Neural progenitor cell (in vitro differentiated cells): Measurements from ENCODE around the gene CPXM1. TPM values are rescaled to one million over a fixed set of nuclear protein-coding genes. Genes with fewer than 3 reads are reported as not detected.

Experiments used
- DNase-seq: peaks from one replicate; pipeline ENCODE4 v3.0.0-alpha.2; 2016; ENCODE audit warnings: low spot score
- H2AFZ ChIP-seq: fragments of 200-600 bp; sonication (generic); replicated peaks from 2 replicates; pipeline ENCODE4 v1.6.1; 2016; ENCODE audit warnings: antibody characterized with exemption
- H3F3A ChIP-seq: fragments of 200-600 bp; sonication (generic); 2 replicates; pipeline ENCODE4 v1.6.1; 2016; ENCODE audit warnings: antibody characterized with exemption, low read depth
- H3K27ac ChIP-seq: fragments of 200-600 bp; sonication (generic); 2 replicates; pipeline ENCODE4 v1.5.1; 2016; ENCODE audit warnings: mild to moderate bottlenecking
- H3K27me3 ChIP-seq: fragments of 200-600 bp; sonication (generic); 2 replicates; pipeline ENCODE4 v1.6.1; 2016; ENCODE audit warnings: mild to moderate bottlenecking, moderate library complexity
- H3K36me3 ChIP-seq: fragments of 200-600 bp; sonication (generic); 2 replicates; pipeline ENCODE4 v1.5.1; 2016
- H3K4me1 ChIP-seq: fragments of 200-600 bp; sonication (generic); 2 replicates; pipeline ENCODE4 v1.6.1; 2016; ENCODE audit warnings: mixed run types
- H3K4me2 ChIP-seq: fragments of 200-600 bp; sonication (generic); 2 replicates; pipeline ENCODE4 v1.6.1; 2016
- H3K4me3 ChIP-seq: fragments of 200-600 bp; sonication (generic); 2 replicates; pipeline ENCODE4 v1.5.1; 2016
- H3K79me2 ChIP-seq: fragments of 200-600 bp; sonication (generic); 2 replicates; pipeline ENCODE4 v1.6.1; 2016; ENCODE audit warnings: low read depth
- H3K9ac ChIP-seq: fragments of 200-600 bp; sonication (generic); 2 replicates; pipeline ENCODE4 v1.6.1; 2016
- H3K9me3 ChIP-seq: fragments of 200-600 bp; sonication (generic); 2 replicates; pipeline ENCODE4 v1.5.1; 2016; ENCODE audit warnings: low read depth
- H4K20me1 ChIP-seq: fragments of 200-600 bp; sonication (generic); 2 replicates; pipeline ENCODE4 v1.6.1; 2016; ENCODE audit warnings: low read depth
- H3K27ac Mint-ChIP-seq: 3 replicates; pipeline ENCODE4 v1.8.0; 2021; ENCODE audit warnings: mixed read lengths
- H3K27me3 Mint-ChIP-seq: 2 replicates; pipeline ENCODE4 v1.8.0; 2022; ENCODE audit warnings: low read depth, mild to moderate bottlenecking, inconsistent platforms, moderate library complexity, mixed read lengths; ENCODE audit not compliant: insufficient read depth
- H3K36me3 Mint-ChIP-seq: 3 replicates; pipeline ENCODE4 v1.8.0; 2021; ENCODE audit warnings: mixed read lengths
- H3K4me1 Mint-ChIP-seq: 3 replicates; pipeline ENCODE4 v1.8.0; 2021; ENCODE audit warnings: mixed read lengths
- H3K4me3 Mint-ChIP-seq: 3 replicates; pipeline ENCODE4 v1.8.0; 2021; ENCODE audit warnings: mild to moderate bottlenecking, moderate library complexity, mixed read lengths
- H3K9me3 Mint-ChIP-seq: 3 replicates; pipeline ENCODE4 v1.8.0; 2020; ENCODE audit warnings: mixed read lengths
- CTCF ChIP-seq: fragments of 200-600 bp; sonication (generic); IDR thresholded peaks from 2 replicates; pipeline ENCODE4 v1.5.1; 2017; ENCODE audit warnings: antibody characterized with exemption, mild to moderate bottlenecking
- EZH2 ChIP-seq: fragments of 200-600 bp; sonication (generic); IDR thresholded peaks from 2 replicates; pipeline ENCODE4 v1.6.1; 2017; ENCODE audit warnings: antibody characterized with exemption, mild to moderate bottlenecking, moderate library complexity
- EZH2phosphoT487 ChIP-seq: fragments of 200-600 bp; sonication (generic); IDR thresholded peaks from 2 replicates; pipeline ENCODE4 v1.6.1; 2017; ENCODE audit warnings: antibody characterized with exemption
- total RNA-seq: library from RNA; depleted of rRNA; stranded (reverse); fragments of >200 nt; gene quantifications from 2 replicates; pipeline ENCODE4 v1.2.3, GENCODE V29; 2015; ENCODE audit warnings: low replicate concordance

CPXM1 gene
- 76.3 and 169 TPM in 2 replicates for total RNA-seq

- Mint-ChIP-seq H3K27ac (peak within 1 kb of the TSS; percentile 99), H3K27me3 (peaks cover 16% of the 10 kb centered on the region), H3K4me3 (peak within 1 kb of the TSS; percentile 98), H3K36me3 (peaks cover 15% of the 10 kb centered on the region), H3K9me3 (no peaks in the 10 kb centered on the region), H3K4me1 (peaks cover 32% of the 10 kb centered on the region)
- peaks cover 15% of the 10 kb centered on the region for H3K4me1 ChIP-seq
- H3F3A ChIP-seq: peaks cover 23% of the 10 kb centered on the region
- H3K9ac ChIP-seq: no peak within 1 kb of the TSS
- H3K27me3 ChIP-seq: peaks cover 49% of the 10 kb centered on the region
- H3K4me2 ChIP-seq: peak within 1 kb of the TSS; percentile 80
- H2AFZ ChIP-seq: peak within 1 kb of the TSS; percentile 92
- H4K20me1 ChIP-seq: no peaks in the 10 kb centered on the region
- peak within 1 kb of the TSS; percentile 50 for H3K27ac ChIP-seq
- no peaks in the 10 kb centered on the region for H3K36me3 ChIP-seq
- peak; percentile 90 for DNase-seq
- H3K79me2 ChIP-seq: peaks cover 12% of the 10 kb centered on the region
- H3K9me3 ChIP-seq: no peaks in the 10 kb centered on the region
- peak within 1 kb of the TSS; percentile 68 for H3K4me3 ChIP-seq
- peak; percentile 33 for TF ChIP-seq EZH2phosphoT487
- peak; percentile 42 for TF ChIP-seq EZH2
- TF ChIP-seq CTCF: peak; percentile 31
These were observed at the start of gene CPXM1 for GRCh38 chr20:2800521-2801285. Gene CPXM1, minus strand, starts transcription at chr20:2800627. Its CDS starts 55 bp downstream, at chr20:2800572.

- H3K36me3 ChIP-seq: no peaks in the 10 kb centered on the region
- H2AFZ ChIP-seq: no peak overlapping the region
- no peaks in the 10 kb centered on the region for H3K79me2 ChIP-seq
- H3K9ac ChIP-seq: no peak overlapping the region
- H3K9me3 Mint-ChIP-seq: no peaks in the 10 kb centered on the region
- H3K4me1 Mint-ChIP-seq: peaks cover 6% of the 10 kb centered on the region
- no peaks in the 10 kb centered on the region for H3K9me3 ChIP-seq
- H3K36me3 Mint-ChIP-seq: peaks cover 2% of the 10 kb centered on the region
- H3K27me3 Mint-ChIP-seq: no peaks in the 10 kb centered on the region
- no peak overlapping the region for H3K4me3 Mint-ChIP-seq
- no peak overlapping the region for H3K27ac Mint-ChIP-seq
- no peaks in the 10 kb centered on the region for H4K20me1 ChIP-seq
- H3K4me2 ChIP-seq: no peak overlapping the region
- no peak for DNase-seq
- no peaks in the 10 kb centered on the region for H3K27me3 ChIP-seq
- H3K4me3 ChIP-seq: no peak overlapping the region
- H3F3A ChIP-seq: peaks cover 4% of the 10 kb centered on the region
- H3K27ac ChIP-seq: no peak overlapping the region
- TF ChIP-seq EZH2 (no peak), CTCF (no peak), EZH2phosphoT487 (no peak)
- no peaks in the 10 kb centered on the region for H3K4me1 ChIP-seq
These were observed 49.1 kb upstream of the CPXM1 start for GRCh38 chr20:2849529-2849928.

- Histone ChIP-seq H3K36me3 (no peaks in the 10 kb centered on the region), H4K20me1 (no peaks in the 10 kb centered on the region), H3K79me2 (no peaks in the 10 kb centered on the region), H3K27me3 (no peaks in the 10 kb centered on the region), H3K4me1 (no peaks in the 10 kb centered on the region), H3K4me3 (no peak overlapping the region), H3K9ac (no peak overlapping the region), H3K9me3 (no peaks in the 10 kb centered on the region), H3K27ac (no peak overlapping the region), H3F3A (peaks cover 4% of the 10 kb centered on the region), H3K4me2 (no peak overlapping the region), H2AFZ (no peak overlapping the region)
- Mint-ChIP-seq H3K4me1 (peaks cover 6% of the 10 kb centered on the region), H3K36me3 (peaks cover 2% of the 10 kb centered on the region), H3K27ac (no peak overlapping the region), H3K27me3 (no peaks in the 10 kb centered on the region), H3K4me3 (no peak overlapping the region), H3K9me3 (no peaks in the 10 kb centered on the region)
- no peak for TF ChIP-seq CTCF
- no peak for TF ChIP-seq EZH2
- TF ChIP-seq EZH2phosphoT487: no peak
- no peak for DNase-seq
These were observed 47.4 kb upstream of the CPXM1 start for GRCh38 chr20:2847802-2848201.
